T-helper 2 cell (primary cell): ENCODE data around the gene PRPF6.
A peak's percentile ranks its signal among the peaks of the same experiment; 100 is the strongest.

Experiments
- DNase-seq, 5 experiments: peaks; one replicate each; pipeline versions ENCODE4 v3.0.0 to v3.0.0-alpha.2; 2012 to 2022

PRPF6 gene

GRCh38 chr20:63973636-63974401, 7.1 kb upstream of the PRPF6 start:
- peak; percentile 54 to 68 (median 67) for DNase-seq

DNA sequence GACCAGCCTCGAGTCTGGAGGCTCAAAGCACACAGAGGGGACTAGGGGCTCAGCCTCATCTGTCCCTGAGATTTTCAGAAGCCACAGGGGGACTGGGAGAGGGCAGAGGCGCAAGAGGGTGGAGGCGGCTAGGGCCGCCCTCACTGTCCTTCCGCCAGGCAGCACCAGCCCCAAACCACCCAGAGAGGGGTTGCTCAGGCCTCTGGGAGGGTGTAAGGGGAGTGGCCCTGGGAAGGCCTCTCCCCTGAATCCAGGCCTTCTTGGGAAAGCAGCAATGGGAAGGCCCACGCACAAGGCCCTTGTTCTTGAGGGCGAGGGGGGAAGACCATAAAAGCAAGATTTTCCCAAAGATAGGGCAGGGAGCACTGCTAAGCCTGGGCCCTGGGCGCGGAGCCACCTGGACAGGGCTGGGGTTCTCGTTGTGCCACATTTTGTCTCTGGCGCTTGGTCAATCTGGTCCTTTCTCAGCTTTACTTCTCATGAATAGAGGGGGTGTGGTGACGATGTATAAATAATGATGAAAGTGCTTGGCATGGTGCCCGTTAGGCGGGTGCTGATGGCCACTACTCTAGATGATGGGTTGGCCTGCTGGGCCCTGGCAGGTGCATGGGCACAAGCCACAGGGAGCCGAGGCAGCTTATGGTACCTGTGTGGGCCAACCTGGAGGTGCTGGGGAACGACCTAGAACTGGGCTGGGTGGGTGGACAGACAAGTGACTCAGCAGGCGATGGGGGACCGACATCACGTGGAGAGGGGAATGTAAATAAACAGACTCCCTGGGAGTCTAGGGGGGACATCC, 6.3 kb upstream of the PRPF6 start:
- DNase-seq, result no peak

GRCh38 chr20:63976511-63976910, 4.4 kb upstream of the PRPF6 start:
- peak in 1 of 5 experiments; percentile 75 for DNase-seq

DNA sequence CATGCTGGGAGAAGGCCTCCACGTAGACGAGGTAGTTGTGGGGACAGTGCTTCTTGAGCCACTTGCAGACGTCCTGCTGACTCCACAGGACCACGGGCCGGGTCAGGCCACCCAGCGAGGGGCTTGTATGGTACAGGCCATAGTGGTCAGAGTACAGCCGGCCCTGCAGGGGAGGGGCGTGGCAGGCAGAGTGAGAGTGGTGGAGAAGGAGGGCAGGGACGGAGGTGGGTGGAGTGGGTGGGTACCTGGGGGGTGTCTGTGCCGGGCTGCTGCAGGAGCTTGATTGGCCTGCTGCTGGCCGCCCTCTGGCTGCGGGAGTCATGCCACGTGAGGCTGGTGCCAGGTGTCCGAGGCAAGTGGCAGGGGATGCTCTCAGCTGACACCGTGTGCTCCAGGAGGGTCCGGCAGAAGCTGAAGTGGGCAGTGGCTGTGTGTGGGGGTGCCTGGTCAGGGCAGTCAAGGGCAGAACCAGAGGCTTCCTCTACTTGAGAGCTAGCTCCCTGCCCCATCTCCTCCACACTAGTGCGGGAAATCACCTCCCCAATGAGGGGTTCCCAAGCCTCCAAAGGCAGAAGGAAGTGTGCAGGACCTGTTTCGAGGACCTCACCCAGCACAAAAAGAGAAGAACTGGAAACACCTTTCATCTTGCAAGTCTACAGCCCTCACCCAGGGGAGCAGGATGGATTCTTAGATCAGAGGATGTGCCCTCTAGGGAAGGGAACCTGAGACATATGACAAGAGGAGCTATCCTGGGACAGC, 3.8 kb upstream of the PRPF6 start:
- no peak for DNase-seq

DNA sequence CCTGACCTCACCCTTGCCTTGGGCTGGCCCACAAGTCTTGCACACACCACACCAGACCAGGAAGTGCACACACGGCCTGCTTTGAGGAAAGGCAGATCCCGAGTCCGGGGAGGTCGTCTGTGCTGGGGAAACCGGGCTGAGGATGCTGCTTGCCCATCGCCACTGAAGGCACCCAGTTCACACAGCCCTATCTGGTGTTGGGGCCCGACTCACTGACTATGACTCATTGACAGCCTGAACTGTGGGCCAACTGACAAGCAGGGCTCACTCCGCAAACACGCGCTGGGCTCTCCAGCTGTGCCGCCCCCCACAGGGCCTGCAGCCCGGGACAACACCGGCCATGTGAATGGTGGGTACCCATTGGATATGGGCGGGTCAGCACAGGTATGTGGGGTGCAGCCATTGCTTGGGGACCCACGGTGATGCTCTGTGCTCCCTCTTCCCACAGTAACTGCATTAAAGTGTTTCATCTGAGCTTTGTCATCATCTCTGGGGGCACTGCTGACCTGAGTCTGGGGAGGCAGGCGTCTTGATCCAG, 3.1 kb upstream of the PRPF6 start:
- DNase-seq, result peak in 2 of 5 experiments; percentile 40 to 81

DNA sequence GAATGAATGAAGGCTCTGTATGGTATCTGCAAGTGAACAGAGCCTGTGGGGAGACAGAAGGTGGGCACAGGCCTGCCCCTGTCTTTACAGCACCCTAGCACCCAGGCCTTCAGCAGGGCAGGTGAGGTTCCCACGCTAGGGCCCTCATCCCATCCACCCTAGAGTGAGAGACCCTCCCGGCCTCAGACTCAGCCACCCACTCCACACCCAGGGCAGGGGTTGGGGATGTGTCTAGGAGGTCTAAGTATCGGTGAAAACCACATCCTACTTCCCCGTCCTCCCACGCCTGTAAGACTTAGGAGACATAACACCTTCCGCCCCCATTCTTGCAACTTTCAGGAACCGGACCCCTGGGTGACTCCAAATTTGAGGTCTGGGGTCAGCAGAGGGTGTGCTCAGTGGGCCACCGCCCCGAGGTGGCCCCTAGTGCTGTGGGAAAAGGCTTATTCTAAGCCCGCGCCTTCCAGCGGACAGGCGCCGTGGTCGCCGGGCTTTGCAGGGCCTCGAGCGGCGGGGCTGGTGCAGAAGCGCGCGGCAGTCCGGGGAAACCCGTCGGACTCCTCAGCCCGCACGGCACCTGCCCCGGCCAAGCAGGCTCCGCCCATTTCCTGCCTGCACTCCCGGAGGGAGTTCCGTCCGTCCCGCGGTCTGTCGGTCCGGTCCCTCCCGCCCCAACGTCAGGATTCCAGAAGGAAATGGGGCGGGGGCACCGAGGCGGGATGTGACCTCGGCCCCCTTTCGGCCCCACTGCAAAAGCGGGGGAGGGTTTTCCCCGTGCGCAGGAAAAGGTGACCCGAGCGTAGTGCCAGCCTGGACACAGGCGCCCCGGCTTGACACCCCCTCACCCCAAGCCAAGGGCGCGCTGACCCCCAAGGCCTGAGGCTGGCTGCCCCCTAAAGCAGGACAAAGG, 2.4 kb upstream of the PRPF6 start:
- DNase-seq, result peak in 4 of 5 experiments; percentile 16 to 74 (median 45)

DNA sequence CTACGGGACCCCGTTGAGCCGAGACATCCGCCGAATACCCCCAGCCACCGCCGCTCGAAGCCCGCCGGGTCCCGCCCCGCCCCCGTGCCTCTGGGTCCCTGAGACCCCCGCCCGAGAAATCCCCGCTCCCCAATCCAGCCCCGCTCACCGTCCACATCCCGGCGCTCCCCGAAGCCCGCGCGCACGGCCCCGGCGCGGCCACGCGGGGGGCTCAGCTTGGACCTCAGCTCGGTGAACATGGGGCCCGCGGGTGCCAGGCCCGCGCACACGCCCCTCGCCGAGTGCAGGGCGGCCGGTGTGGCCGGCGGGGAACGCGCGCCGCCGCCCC, 1.7 kb upstream of the PRPF6 start:
- DNase-seq, result no peak

DNA sequence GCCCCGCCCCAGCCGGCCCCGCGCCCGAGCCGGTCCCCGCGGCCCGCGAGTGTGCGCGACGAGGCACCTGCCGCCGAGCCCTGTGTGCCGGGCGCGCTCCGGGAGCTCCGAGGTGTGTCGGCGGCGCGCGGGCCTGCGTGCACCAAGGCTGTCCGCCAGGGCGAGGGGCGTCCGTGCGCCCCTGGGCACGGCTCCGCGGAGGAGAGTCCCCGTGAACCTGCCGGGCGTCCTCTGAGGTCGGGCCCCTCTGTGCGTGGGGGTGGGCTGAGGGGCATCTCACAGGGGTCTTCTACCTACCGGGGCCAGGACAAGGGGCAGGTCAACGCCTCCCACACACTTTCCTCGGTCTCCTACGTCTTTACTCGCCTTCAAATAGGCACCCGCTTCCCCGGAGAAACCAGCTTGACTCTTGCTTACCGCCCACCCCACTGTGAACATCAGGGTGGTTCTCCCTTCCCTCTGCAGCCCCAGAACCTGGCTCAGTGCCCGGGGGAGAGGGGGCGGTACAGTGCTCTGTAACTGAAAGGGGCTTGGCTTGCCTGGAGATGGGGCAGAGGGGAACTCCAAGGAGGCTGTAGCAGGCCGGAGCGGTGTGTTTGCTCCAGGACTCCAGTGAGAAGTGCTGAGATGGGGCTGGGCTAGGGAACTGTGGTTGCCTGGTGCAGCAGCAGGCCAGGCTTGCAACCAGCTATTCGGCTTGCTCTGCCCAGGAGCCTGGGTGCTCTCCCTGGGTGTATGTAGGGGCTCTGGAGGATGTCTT, 1.2 kb upstream of the PRPF6 start, which contains the start of gene SAMD10:
SAMD10 (minus strand) TSS at position 86 of the 760 bp plus-strand sequence. CDS start 175 bp downstream, outside the sequence.
- DNase-seq, result peak; percentile 39 to 79 (median 62)

DNA sequence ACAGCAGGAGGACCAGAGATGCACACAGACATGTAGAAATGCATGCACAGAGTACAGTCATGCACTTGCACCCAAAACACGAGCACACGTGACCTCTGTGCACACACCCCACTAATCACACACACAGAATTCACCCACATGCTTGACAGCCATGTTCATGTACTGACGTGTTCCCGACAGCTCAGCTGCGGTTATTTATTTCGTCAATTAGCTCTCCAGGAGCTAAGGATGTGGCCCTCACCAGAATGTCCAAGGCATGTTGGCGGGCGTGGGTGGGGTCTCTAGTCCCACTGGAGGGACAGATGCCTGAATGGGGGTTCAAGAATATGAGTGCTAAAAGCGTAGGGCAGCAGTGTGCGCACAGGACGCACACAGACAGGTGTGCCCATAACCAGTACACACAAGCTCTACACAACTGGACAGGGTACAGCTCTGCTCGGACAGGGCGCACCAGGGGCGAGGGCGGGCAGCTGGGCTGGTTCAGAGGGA, 571 bp upstream of the PRPF6 start:
- DNase-seq, result peak in 2 of 5 experiments; percentile 28 to 87

DNA sequence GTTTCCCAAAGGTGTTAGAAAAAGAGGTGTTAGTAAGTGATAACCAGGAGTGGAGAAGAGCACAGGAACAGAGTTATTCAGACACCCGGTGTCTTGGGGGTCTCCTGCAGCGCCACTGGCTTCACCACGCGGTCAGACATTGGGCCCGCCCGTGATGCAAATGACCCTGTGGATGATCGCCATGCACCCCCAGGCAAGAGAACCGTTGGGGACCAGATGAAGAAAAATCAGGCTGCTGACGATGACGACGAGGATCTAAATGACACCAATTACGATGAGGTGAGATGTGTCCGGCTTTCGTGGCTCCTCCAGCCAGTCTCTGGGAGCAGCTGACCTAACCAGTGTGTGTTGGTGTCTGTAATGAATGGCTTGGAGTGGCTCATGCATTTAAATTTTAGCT, 2.0 kb downstream of the PRPF6 start:
- DNase-seq, result no peak

- DNase-seq, result no peak
Observed at GRCh38 chr20:64000906-64001305, 20.0 kb downstream of the PRPF6 start.

DNA sequence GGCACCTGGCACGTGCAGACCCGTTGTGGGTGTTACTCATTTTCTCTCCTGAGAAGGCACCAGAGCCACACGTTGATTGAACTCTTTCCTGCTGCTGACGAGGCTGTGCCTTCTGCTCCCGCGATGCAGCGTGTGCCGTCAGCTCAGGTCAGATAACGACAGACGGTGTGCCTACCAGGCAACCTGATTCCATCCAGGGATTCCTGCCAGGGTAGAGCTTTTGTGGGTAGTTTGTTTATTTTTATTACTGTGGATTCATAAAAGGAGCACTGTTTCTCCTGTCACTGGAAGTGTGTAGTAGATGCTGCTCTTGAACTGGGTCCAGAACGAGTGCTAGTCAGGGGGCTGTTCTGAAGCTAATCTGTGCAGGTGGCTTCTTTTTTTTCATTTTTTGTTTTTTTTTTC, 20.7 kb downstream of the PRPF6 start:
- no peak for DNase-seq

DNA sequence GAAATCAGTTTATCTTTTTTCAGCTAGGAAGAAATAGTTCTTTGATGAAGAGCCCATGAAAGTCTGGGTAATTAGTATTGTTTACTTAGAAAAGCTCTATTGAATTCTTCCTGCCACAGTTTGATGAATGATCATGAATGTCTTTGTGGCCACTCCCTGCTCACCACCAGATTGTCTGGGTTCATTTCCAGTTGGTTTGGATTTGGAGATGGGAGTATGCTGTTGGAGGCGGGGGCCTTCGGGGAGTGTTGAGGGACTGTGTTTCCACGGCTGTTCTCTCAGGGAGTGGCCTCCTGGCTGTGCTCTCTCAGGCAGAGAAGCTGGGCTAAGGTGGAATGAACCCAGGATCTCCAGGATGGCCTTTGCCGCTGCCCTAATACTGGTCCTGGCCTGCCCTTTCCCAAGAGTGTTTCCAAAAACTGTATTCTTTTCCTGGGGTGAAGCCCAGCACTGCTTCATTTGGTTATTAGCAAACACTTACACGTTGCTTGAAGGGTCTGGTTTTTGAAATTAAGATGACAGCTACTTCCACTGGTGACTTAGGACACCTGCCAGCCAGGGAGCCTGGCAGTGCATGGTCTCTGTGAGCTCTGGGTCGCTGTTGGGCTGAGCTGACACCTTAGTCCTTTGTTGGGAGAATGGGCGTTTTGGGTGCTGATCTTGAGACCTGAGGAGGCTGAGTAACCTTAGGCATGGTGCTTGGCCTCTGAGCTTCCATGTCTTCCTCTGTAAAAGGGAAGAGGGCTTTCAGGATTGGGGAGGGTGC, 23.2 kb downstream of the PRPF6 start:
- no peak for DNase-seq

GRCh38 chr20:64005394-64005793, 24.5 kb downstream of the PRPF6 start:
- DNase-seq, result no peak

DNA sequence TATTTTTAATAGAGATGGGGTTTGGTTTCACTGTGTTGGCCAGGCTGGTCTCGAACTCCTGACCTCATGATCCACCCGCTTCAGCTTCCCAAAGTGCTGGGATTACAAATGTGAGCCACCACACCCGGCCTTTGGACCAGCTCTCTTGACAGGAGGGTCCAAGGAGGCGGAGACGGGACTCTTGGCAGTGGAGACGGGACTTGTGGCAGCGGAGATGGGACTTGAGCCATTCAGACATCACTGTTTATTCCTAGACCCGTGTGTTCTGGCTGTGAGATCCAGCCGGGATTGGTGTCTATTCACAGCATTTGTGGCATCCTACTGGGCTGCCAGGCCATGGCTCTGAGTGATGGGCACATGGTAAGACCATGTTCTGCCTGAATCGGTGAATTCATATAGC, 25.6 kb downstream of the PRPF6 start:
- no peak for DNase-seq

DNA sequence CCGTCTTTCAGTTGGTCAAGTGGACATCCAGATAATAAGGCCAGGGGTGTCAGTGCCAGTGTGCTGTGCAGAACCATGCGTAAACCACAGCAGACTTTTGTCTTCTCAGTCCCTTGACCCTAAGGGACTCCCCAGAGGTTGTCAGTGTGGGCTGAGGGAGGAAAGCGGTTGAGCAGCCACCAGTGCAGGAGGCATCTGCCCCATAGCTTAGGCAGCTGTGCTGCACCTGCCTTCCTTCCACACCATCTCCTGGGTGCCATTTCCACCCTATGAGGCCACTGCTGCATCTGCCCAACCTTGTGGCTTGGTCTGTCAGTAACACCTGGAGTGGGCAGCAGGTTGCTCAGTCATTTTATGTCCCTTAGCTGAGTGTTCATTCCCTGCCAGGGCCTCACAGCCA, 26.0 kb downstream of the PRPF6 start:
- no peak for DNase-seq

GRCh38 chr20:64009811-64010387, 29.0 kb downstream of the PRPF6 start:
- peak in 1 of 5 experiments; percentile 62 for DNase-seq

DNA sequence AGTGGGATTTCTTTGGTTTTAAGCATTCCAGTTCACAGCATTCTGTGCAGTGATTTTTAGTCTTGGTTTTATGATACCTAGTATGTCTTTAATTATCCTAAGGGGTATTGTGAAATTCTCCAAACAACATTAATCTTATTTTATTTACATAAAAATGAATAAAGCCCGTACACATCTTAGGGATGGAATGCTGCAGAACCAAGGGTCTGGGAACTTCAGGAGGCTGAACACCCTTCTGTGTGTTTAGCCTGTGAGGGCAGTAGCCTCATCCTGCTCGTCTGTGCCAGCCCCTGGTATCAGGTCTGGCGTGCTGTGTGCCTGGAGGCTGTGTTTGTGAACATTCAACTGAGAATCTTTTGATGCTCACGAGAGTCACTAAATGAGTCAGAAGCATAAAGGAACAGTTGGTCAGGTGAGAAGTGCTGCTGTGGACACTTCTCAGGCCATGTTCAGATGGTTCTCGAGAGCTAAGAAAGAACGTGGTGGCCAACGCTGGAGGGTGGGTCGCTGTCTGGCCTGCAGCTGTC, 29.8 kb downstream of the PRPF6 start:
- DNase-seq, result peak in 1 of 5 experiments; percentile 69

DNA sequence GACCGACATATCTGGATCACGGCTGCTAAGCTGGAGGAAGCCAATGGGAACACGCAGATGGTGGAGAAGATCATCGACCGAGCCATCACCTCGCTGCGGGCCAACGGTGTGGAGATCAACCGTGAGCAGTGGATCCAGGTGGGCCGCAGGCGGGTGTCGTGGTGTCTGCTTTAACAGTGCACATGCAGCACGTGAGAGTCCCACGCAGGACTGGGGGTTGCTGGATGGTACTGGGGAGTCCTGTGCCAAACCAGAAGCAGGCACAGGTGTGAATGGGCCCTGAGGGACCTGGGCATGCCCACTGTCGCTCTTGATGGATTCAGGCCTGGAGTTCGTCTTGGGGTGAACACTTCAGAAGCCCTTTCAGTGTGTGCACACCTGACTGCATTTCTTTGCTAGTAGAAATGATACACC, 30.4 kb downstream of the PRPF6 start:
- DNase-seq, result no peak
